Fibroblast of lung (primary cell): ENCODE measurements around the gene ZP1.

Source experiments
- EZH2 ChIP-seq: IDR thresholded peaks from 2 replicates; pipeline ENCODE4 v1.5.1; 2012; ENCODE audit warnings: low read length, control low read depth, mild to moderate bottlenecking; ENCODE audit errors: missing control alignments
- TF ChIP-seq, protein P1 (sequence below), 2 donors: IDR thresholded peaks in 1 of 2; conservative IDR thresholded peaks in 1 of 2; 1 replicate in 1 of 2; 2 replicates in 1 of 2; pipeline ENCODE4 v1.5.1; 2011 to 2012; ENCODE audit warnings: low read length in 2 of 2, control low read depth in 1 of 2, inconsistent platforms in 1 of 2, low read depth in 1 of 2, mild to moderate bottlenecking in 1 of 2

DNA sequence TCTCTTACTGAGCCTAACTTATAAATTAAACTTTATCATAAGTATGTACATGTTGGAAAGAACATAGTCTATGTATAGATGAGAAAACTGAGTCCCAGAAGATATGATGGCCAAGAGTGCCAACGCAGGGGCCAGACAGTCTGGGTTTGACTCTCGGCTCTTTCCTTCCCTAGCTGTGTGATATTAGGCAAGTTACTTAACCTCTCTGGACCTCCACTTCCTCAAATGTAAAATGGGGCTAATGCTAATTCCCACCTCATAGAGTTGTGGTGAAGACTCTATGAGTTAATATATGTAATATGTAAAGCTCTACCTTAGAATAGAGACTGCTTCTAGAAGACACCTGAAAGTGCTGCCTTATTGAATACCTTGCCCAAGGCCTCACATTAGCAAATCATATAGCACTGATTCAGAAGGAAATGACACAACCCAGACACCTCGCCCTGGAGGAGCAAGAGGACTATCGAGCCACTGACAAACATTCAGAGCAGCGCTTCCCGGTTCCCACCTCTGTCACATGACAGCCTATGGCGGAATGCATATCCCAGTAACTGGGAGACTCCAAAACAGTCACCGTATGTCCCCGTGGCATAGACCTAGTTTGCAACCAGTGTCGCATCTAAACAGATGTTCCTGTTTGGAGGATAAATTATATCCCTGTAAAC lies 36.7 kb upstream of the ZP1 start:
- TF ChIP-seq, protein P1, sequence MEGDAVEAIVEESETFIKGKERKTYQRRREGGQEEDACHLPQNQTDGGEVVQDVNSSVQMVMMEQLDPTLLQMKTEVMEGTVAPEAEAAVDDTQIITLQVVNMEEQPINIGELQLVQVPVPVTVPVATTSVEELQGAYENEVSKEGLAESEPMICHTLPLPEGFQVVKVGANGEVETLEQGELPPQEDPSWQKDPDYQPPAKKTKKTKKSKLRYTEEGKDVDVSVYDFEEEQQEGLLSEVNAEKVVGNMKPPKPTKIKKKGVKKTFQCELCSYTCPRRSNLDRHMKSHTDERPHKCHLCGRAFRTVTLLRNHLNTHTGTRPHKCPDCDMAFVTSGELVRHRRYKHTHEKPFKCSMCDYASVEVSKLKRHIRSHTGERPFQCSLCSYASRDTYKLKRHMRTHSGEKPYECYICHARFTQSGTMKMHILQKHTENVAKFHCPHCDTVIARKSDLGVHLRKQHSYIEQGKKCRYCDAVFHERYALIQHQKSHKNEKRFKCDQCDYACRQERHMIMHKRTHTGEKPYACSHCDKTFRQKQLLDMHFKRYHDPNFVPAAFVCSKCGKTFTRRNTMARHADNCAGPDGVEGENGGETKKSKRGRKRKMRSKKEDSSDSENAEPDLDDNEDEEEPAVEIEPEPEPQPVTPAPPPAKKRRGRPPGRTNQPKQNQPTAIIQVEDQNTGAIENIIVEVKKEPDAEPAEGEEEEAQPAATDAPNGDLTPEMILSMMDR (conservative IDR thresholded peaks at IDR 0.05 in 1 of 2, IDR thresholded peaks at IDR 0.05 in 1 of 2; ENCODE audit: low read depth in 1 of 2, low read length in 2 of 2) = no peak
- TF ChIP-seq EZH2 = no peak
